Measurements from ENCODE around the gene LIMK1.

Gene LIMK1

DNA sequence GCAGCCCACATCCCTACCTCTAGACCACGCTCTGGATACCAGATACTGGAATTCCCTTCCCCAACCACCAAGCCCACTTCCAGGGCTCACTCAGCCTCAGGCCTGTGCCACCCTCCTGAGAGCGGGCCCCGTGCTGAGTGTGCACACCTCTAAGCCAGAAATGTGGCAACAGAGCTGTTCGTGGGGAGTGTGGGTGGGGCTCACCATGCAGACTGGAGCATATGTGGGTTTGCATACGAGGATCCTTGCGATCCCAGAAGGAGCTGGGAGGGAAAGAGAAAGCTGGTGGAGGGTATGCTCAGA lies 13.0 kb upstream of the LIMK1 start:
- Histone ChIP-seq H3K9ac (ENCODE audit: low read depth, low read length, poor library complexity) (no peak overlapping the region), H3K9me3 (replicated peaks in 1 of 2; ENCODE audit: control insufficient read depth in 2 of 2, insufficient read depth in 1 of 2, low read depth in 1 of 2, low read length in 2 of 2) (no peaks in the 10 kb centered on the region), H4K91ac (ENCODE audit: low read depth, low read length, poor library complexity) (no peak overlapping the region), H2BK15ac (ENCODE audit: low read length) (no peak overlapping the region), H3K4me1 (ENCODE audit: control insufficient read depth in 2 of 2, insufficient read depth in 1 of 2, low read depth in 1 of 2, low read length in 2 of 2) (no peaks in the 10 kb centered on the region), H3K4me2 (ENCODE audit: insufficient read depth, low read length, poor library complexity, severe bottlenecking) (no peak overlapping the region), H3K27ac (replicated peaks; ENCODE audit: low read length) (no peak overlapping the region), H2BK12ac (ENCODE audit: low read length) (no peak overlapping the region), H2BK120ac (ENCODE audit: low read depth, low read length) (no peak overlapping the region), H3K36me3 (replicated peaks in 1 of 2; ENCODE audit: control insufficient read depth in 2 of 2, insufficient read depth in 2 of 2, low read length in 2 of 2) (no peaks in the 10 kb centered on the region), H3K4me3 (ENCODE audit: low read length in 2 of 2) (no peak overlapping the region), H2BK5ac (ENCODE audit: low read length) (no peak overlapping the region), H3K79me1 (ENCODE audit: low read depth, low read length) (no peaks in the 10 kb centered on the region), H3K23ac (ENCODE audit: low read depth, low read length, poor library complexity) (no peak overlapping the region), H3K4ac (ENCODE audit: low read length) (no peak overlapping the region), H2AFZ (ENCODE audit: low read length) (no peak overlapping the region), H4K8ac (ENCODE audit: low read depth, low read length) (no peak overlapping the region), H3K18ac (ENCODE audit: low read length) (no peak overlapping the region), H3K27me3 (ENCODE audit: control insufficient read depth in 3 of 3, insufficient read depth in 3 of 3, low read depth in 1 of 3, low read length in 3 of 3) (no peaks in the 10 kb centered on the region), H2AK5ac (ENCODE audit: low read depth, low read length) (no peak overlapping the region), H3K14ac (ENCODE audit: low read length) (no peak overlapping the region)
- WGBS, 2 donors (ENCODE audit: extremely low coverage in 2 of 2, insufficient read length in 2 of 2, insufficient replicate concordance in 1 of 2), result no CpG with 5 or more reads among the region's 6 CpGs
- DNase-seq (ENCODE audit: low spot score), result no peak

DNA sequence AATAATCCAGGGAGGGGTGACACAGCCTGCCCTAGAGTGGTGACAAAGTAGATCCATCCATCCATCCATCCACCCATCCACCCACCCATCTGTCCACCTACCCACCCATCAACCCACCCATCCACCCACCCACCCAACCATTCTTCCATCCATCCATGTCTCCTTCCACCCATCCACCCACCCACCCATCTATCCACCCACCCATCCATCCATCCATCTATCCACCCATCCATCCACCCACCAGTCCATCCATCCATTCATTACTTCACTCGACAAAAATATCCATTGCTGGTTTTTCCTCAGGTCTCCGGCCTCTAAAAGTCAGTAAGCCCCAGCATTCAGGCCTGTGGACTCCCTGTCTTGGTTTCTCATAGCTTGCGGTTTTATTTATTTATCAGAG lies 12.5 kb upstream of the LIMK1 start:
- Histone ChIP-seq H3K9ac (ENCODE audit: low read depth, low read length, poor library complexity) (no peak overlapping the region), H2AFZ (ENCODE audit: low read length) (no peak overlapping the region), H3K23ac (ENCODE audit: low read depth, low read length, poor library complexity) (no peak overlapping the region), H3K36me3 (replicated peaks in 1 of 2; ENCODE audit: control insufficient read depth in 2 of 2, insufficient read depth in 2 of 2, low read length in 2 of 2) (no peaks in the 10 kb centered on the region), H4K91ac (ENCODE audit: low read depth, low read length, poor library complexity) (no peak overlapping the region), H2BK15ac (ENCODE audit: low read length) (no peak overlapping the region), H3K14ac (ENCODE audit: low read length) (no peak overlapping the region), H2BK120ac (ENCODE audit: low read depth, low read length) (no peak overlapping the region), H3K79me1 (ENCODE audit: low read depth, low read length) (no peaks in the 10 kb centered on the region), H3K4me1 (ENCODE audit: control insufficient read depth in 2 of 2, insufficient read depth in 1 of 2, low read depth in 1 of 2, low read length in 2 of 2) (no peaks in the 10 kb centered on the region), H3K9me3 (replicated peaks in 1 of 2; ENCODE audit: control insufficient read depth in 2 of 2, insufficient read depth in 1 of 2, low read depth in 1 of 2, low read length in 2 of 2) (no peaks in the 10 kb centered on the region), H2BK12ac (ENCODE audit: low read length) (no peak overlapping the region), H2AK5ac (ENCODE audit: low read depth, low read length) (no peak overlapping the region), H3K18ac (ENCODE audit: low read length) (no peak overlapping the region), H2BK5ac (ENCODE audit: low read length) (no peak overlapping the region), H3K27ac (replicated peaks; ENCODE audit: low read length) (no peak overlapping the region), H4K8ac (ENCODE audit: low read depth, low read length) (no peak overlapping the region), H3K4ac (ENCODE audit: low read length) (no peak overlapping the region), H3K27me3 (ENCODE audit: control insufficient read depth in 3 of 3, insufficient read depth in 3 of 3, low read depth in 1 of 3, low read length in 3 of 3) (no peaks in the 10 kb centered on the region), H3K4me2 (ENCODE audit: insufficient read depth, low read length, poor library complexity, severe bottlenecking) (no peak overlapping the region), H3K4me3 (ENCODE audit: low read length in 2 of 2) (no peak overlapping the region)
- WGBS, 2 donors (ENCODE audit: extremely low coverage in 2 of 2, insufficient read length in 2 of 2, insufficient replicate concordance in 1 of 2), result no CpG with 5 or more reads among the region's 3 CpGs
- DNase-seq (ENCODE audit: low spot score), result no peak

DNA sequence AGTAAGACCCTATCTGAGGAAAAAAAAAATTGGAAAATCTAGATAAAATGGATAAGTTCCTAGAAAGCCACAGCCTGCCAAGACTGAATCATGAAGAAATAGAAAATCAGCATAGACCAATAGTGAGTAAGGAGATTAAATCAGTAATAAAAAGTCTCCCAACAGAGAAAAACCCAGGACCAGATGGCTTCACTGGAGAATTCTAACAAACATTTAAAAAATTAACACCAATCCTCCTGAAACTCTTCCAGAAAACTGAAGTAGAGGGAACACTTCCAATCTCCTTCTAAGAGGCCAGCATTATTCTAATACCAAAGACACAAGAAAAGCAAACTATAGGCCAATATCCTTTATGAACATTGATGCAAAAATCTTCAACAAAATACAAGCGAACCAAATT lies 8.8 kb upstream of the LIMK1 start:
- Histone ChIP-seq H3K4me2 (ENCODE audit: insufficient read depth, low read length, poor library complexity, severe bottlenecking) (no peak overlapping the region), H4K91ac (ENCODE audit: low read depth, low read length, poor library complexity) (no peak overlapping the region), H3K9ac (ENCODE audit: low read depth, low read length, poor library complexity) (no peak overlapping the region), H3K23ac (ENCODE audit: low read depth, low read length, poor library complexity) (no peak overlapping the region), H3K36me3 (replicated peaks in 1 of 2; ENCODE audit: control insufficient read depth in 2 of 2, insufficient read depth in 2 of 2, low read length in 2 of 2) (no peaks in the 10 kb centered on the region), H3K14ac (ENCODE audit: low read length) (no peak overlapping the region), H2BK15ac (ENCODE audit: low read length) (no peak overlapping the region), H3K9me3 (replicated peaks in 1 of 2; ENCODE audit: control insufficient read depth in 2 of 2, insufficient read depth in 1 of 2, low read depth in 1 of 2, low read length in 2 of 2) (no peaks in the 10 kb centered on the region), H3K4me1 (ENCODE audit: control insufficient read depth in 2 of 2, insufficient read depth in 1 of 2, low read depth in 1 of 2, low read length in 2 of 2) (peaks cover 2% of the 10 kb centered on the region in 2 donors), H3K18ac (ENCODE audit: low read length) (no peak overlapping the region), H2BK12ac (ENCODE audit: low read length) (no peak overlapping the region), H2AFZ (ENCODE audit: low read length) (no peak overlapping the region), H3K79me1 (ENCODE audit: low read depth, low read length) (no peaks in the 10 kb centered on the region), H2BK120ac (ENCODE audit: low read depth, low read length) (no peak overlapping the region), H3K4ac (ENCODE audit: low read length) (no peak overlapping the region), H2BK5ac (ENCODE audit: low read length) (no peak overlapping the region), H4K8ac (ENCODE audit: low read depth, low read length) (no peak overlapping the region), H3K27me3 (ENCODE audit: control insufficient read depth in 3 of 3, insufficient read depth in 3 of 3, low read depth in 1 of 3, low read length in 3 of 3) (no peaks in the 10 kb centered on the region), H3K27ac (replicated peaks; ENCODE audit: low read length) (no peak overlapping the region), H3K4me3 (ENCODE audit: low read length in 2 of 2) (no peak overlapping the region), H2AK5ac (ENCODE audit: low read depth, low read length) (no peak overlapping the region)
- no peak for DNase-seq (ENCODE audit: low spot score)
- no CpG with 5 or more reads among the region's 1 CpG for WGBS, 2 donors (ENCODE audit: extremely low coverage in 2 of 2, insufficient read length in 2 of 2, insufficient replicate concordance in 1 of 2)

DNA sequence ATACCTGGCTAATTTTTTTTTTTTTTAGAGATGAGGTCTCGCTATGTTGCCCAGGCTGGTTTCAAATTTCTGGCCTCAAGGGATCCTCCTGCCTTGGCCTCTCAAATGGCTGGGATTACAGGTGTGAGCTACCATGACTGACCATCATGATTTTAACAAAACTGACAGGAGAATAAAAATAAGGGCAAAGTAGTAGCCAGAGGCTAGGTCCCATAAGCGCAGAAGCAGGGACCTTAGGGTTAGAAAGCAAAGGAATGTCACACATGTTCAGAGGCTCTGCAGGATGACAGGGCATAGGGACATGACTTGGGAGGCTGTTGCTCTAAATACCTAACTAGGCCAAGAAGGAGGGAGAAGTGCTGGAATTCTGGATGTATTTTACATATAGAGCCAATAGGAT lies 5.1 kb upstream of the LIMK1 start:
- H3K18ac ChIP-seq (ENCODE audit: low read length), result no peak overlapping the region
- no peak overlapping the region for H2BK5ac ChIP-seq (ENCODE audit: low read length)
- no peak overlapping the region for H3K9ac ChIP-seq (ENCODE audit: low read depth, low read length, poor library complexity)
- no peak overlapping the region for H2AFZ ChIP-seq (ENCODE audit: low read length)
- H4K8ac ChIP-seq (ENCODE audit: low read depth, low read length), result no peak overlapping the region
- H3K4me2 ChIP-seq (ENCODE audit: insufficient read depth, low read length, poor library complexity, severe bottlenecking), result no peak overlapping the region
- no peak overlapping the region for H3K23ac ChIP-seq (ENCODE audit: low read depth, low read length, poor library complexity)
- H2BK15ac ChIP-seq (ENCODE audit: low read length), result no peak overlapping the region
- H2BK12ac ChIP-seq (ENCODE audit: low read length), result no peak overlapping the region
- H3K27ac ChIP-seq (replicated peaks; ENCODE audit: low read length), result no peak overlapping the region
- no peaks in the 10 kb centered on the region for H3K79me1 ChIP-seq (ENCODE audit: low read depth, low read length)
- H2AK5ac ChIP-seq (ENCODE audit: low read depth, low read length), result no peak overlapping the region
- H3K14ac ChIP-seq (ENCODE audit: low read length), result no peak overlapping the region
- no peak overlapping the region for H3K4me3 ChIP-seq (ENCODE audit: low read length in 2 of 2)
- no peaks in the 10 kb centered on the region for H3K27me3 ChIP-seq (ENCODE audit: control insufficient read depth in 3 of 3, insufficient read depth in 3 of 3, low read depth in 1 of 3, low read length in 3 of 3)
- peaks cover 7 to 10% of the 10 kb centered on the region in 2 donors for H3K4me1 ChIP-seq (ENCODE audit: control insufficient read depth in 2 of 2, insufficient read depth in 1 of 2, low read depth in 1 of 2, low read length in 2 of 2)
- no CpG with 5 or more reads among the region's 2 CpGs for WGBS, 2 donors (ENCODE audit: extremely low coverage in 2 of 2, insufficient read length in 2 of 2, insufficient replicate concordance in 1 of 2)
- H3K4ac ChIP-seq (ENCODE audit: low read length), result no peak overlapping the region
- no peak for DNase-seq (ENCODE audit: low spot score)
- H3K9me3 ChIP-seq (replicated peaks in 1 of 2; ENCODE audit: control insufficient read depth in 2 of 2, insufficient read depth in 1 of 2, low read depth in 1 of 2, low read length in 2 of 2), result no peaks in the 10 kb centered on the region
- H3K36me3 ChIP-seq (replicated peaks in 1 of 2; ENCODE audit: control insufficient read depth in 2 of 2, insufficient read depth in 2 of 2, low read length in 2 of 2), result no peaks in the 10 kb centered on the region
- no peak overlapping the region for H2BK120ac ChIP-seq (ENCODE audit: low read depth, low read length)
- no peak overlapping the region for H4K91ac ChIP-seq (ENCODE audit: low read depth, low read length, poor library complexity)
